DMS79 (cell line): ENCODE results near the gene UBAP2.
"Not testable (repeated sequence)": the region's sequence is repeated elsewhere in the genome, so short reads cannot be mapped to it uniquely, and the experiment has no call there.

Experiments used
- DNase-seq: peaks from one replicate; lab custom pipeline; 2025; lab: John Stamatoyannopoulos, UW

UBAP2 gene

GRCh38 chr9:34049630-34050384, 1.1 kb upstream of the UBAP2 start:
- peak; percentile 93 for DNase-seq

- no peak for DNase-seq
Observed at GRCh38 chr9:34047864-34048726, 592 bp downstream of the UBAP2 start.

- DNase-seq, result no peak
Observed at GRCh38 chr9:34046784-34047379, 1.8 kb downstream of the UBAP2 start.

- DNase-seq, result no peak
Observed at GRCh38 chr9:34045903-34046302, 2.8 kb downstream of the UBAP2 start.

- DNase-seq, result not testable (repeated sequence)
Observed at GRCh38 chr9:34042074-34042473, 6.6 kb downstream of the UBAP2 start.

GRCh38 chr9:34038851-34039250, 9.8 kb downstream of the UBAP2 start:
- not testable (repeated sequence) for DNase-seq

GRCh38 chr9:34037626-34038025, 11.1 kb downstream of the UBAP2 start:
- no peak for DNase-seq

- DNase-seq, result no peak
Observed at GRCh38 chr9:34036625-34037024, 12.1 kb downstream of the UBAP2 start.

GRCh38 chr9:34035656-34036055, 13.0 kb downstream of the UBAP2 start:
- no peak for DNase-seq

GRCh38 chr9:34034698-34035065, 14.0 kb downstream of the UBAP2 start:
- DNase-seq, result no peak

GRCh38 chr9:34032631-34033030, 16.1 kb downstream of the UBAP2 start:
- DNase-seq, result no peak

- no peak for DNase-seq
Observed at GRCh38 chr9:34027845-34028574, 20.7 kb downstream of the UBAP2 start.

GRCh38 chr9:34025811-34026210, 22.9 kb downstream of the UBAP2 start:
- DNase-seq, result no peak

GRCh38 chr9:34025062-34025461, 23.6 kb downstream of the UBAP2 start:
- no peak for DNase-seq

- DNase-seq, result not testable (repeated sequence)
Observed at GRCh38 chr9:34024476-34024875, 24.2 kb downstream of the UBAP2 start.

GRCh38 chr9:34016149-34016548, 32.5 kb downstream of the UBAP2 start:
- DNase-seq, result no peak

- no peak for DNase-seq
Observed at GRCh38 chr9:34010979-34011378, 37.7 kb downstream of the UBAP2 start.

GRCh38 chr9:34001951-34002350, 46.7 kb downstream of the UBAP2 start:
- no peak for DNase-seq

GRCh38 chr9:34001298-34001697, 47.4 kb downstream of the UBAP2 start:
- DNase-seq, result no peak

- DNase-seq, result no peak
Observed at GRCh38 chr9:33995449-33995848, 53.2 kb downstream of the UBAP2 start.

- no peak for DNase-seq
Observed at GRCh38 chr9:33993104-33993503, 55.6 kb downstream of the UBAP2 start.

- no peak for DNase-seq
Observed at GRCh38 chr9:33992632-33993031, 56.1 kb downstream of the UBAP2 start.
